ENCODE measurements around the gene CLCN2.

The CLCN2 gene

GRCh38 chr3:184360070-184360928 is 1.1 kb downstream of the CLCN2 start:
- DNase-seq (ENCODE audit: low spot score): no peak

GRCh38 chr3:184359610-184360009 is 1.8 kb downstream of the CLCN2 start:
- peak; percentile 83 for DNase-seq (ENCODE audit: low spot score)

- no peak for DNase-seq (ENCODE audit: low spot score)
These were observed 2.5 kb downstream of the CLCN2 start for GRCh38 chr3:184358921-184359350.

- DNase-seq (ENCODE audit: low spot score): no peak
These were observed 3.2 kb downstream of the CLCN2 start for GRCh38 chr3:184358124-184358767.

GRCh38 chr3:184357248-184358123 is 3.9 kb downstream of the CLCN2 start:
- DNase-seq (ENCODE audit: low spot score): no peak

GRCh38 chr3:184355261-184356040 is 6.0 kb downstream of the CLCN2 start:
- DNase-seq (ENCODE audit: low spot score): no peak

- no peak for DNase-seq (ENCODE audit: low spot score)
These were observed 6.7 kb downstream of the CLCN2 start for GRCh38 chr3:184354754-184355153.

- no peak for DNase-seq (ENCODE audit: low spot score)
These were observed 7.2 kb downstream of the CLCN2 start for GRCh38 chr3:184354121-184354728.

- no peak for DNase-seq (ENCODE audit: low spot score)
These were observed 7.9 kb downstream of the CLCN2 start for GRCh38 chr3:184353546-184353941.

GRCh38 chr3:184352897-184353545 is 8.4 kb downstream of the CLCN2 start:
- DNase-seq (ENCODE audit: low spot score): no peak

- no peak for DNase-seq (ENCODE audit: low spot score)
These were observed 9.1 kb downstream of the CLCN2 start for GRCh38 chr3:184352149-184352785.

- DNase-seq (ENCODE audit: low spot score): no peak
These were observed 9.8 kb downstream of the CLCN2 start for GRCh38 chr3:184351511-184352148.

- DNase-seq (ENCODE audit: low spot score): no peak
These were observed 10.8 kb downstream of the CLCN2 start for GRCh38 chr3:184350618-184351017.

GRCh38 chr3:184349563-184350470 is 11.6 kb downstream of the CLCN2 start:
- DNase-seq (ENCODE audit: low spot score): no peak

- no peak for DNase-seq (ENCODE audit: low spot score)
These were observed 13.4 kb downstream of the CLCN2 start for GRCh38 chr3:184348057-184348382.

- no peak for DNase-seq (ENCODE audit: low spot score)
These were observed 13.9 kb downstream of the CLCN2 start for GRCh38 chr3:184347321-184348056.

- no peak for DNase-seq (ENCODE audit: low spot score)
These were observed 14.8 kb downstream of the CLCN2 start for GRCh38 chr3:184346480-184347190.
